Measurements from ENCODE around the gene ADAM23. TPM values are rescaled to one million over a fixed set of nuclear protein-coding genes. Genes with fewer than 3 reads are reported as not detected.

ADAM23 gene
- total and polyA plus RNA-seq, 2 experiments from 2014 or later = 1.8 to 4.4 TPM

DNA sequence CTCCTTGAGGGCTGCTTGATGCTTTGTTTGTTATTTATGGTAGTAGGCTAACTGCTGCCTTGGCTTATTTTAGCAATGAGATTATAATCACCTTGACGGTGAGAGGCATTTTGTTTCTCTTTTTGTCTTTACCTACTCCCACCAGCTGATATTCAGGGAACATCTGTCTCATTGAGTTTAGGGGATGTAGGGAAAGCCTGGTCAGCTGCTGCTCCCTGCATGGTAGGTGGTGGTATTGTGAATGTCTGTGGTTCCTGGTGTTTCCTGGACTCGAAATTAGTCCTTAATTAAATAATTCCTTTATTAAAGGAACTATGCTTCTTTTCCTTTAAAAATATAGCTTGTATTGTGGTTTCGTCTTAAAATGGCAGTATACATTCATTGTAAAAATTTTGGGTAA, 77.8 kb downstream of the ADAM23 start:
- in situ Hi-C loops (cut with MboI) = no loop called here
- H2AFZ ChIP-seq = no peak overlapping the region
- no peak overlapping the region for H3K4me3 ChIP-seq
- TF ChIP-seq EZH2phosphoT487 (IDR thresholded peaks at IDR 0.05; ENCODE audit: insufficient read depth, low read depth) (no peak), EZH2 (IDR thresholded peaks at IDR 0.05; ENCODE audit: insufficient read depth, poor library complexity, severe bottlenecking) (no peak)
- H3K9ac ChIP-seq = no peak overlapping the region
- no peaks in the 10 kb centered on the region for H4K20me1 ChIP-seq (ENCODE audit: insufficient read depth)
- H3K27me3 ChIP-seq (replicated peaks; ENCODE audit: insufficient read depth) = no peaks in the 10 kb centered on the region
- H3K9me3 ChIP-seq (ENCODE audit: low read depth) = no peaks in the 10 kb centered on the region
- H3K9me2 ChIP-seq (ENCODE audit: insufficient read depth) = no peaks in the 10 kb centered on the region
- no peak overlapping the region for H3K4me2 ChIP-seq (ENCODE audit: unreplicated experiment)
- no peaks in the 10 kb centered on the region for H3K36me3 ChIP-seq (ENCODE audit: low read depth)
- H3K4me1 ChIP-seq (ENCODE audit: insufficient read depth) = no peaks in the 10 kb centered on the region
- H3K79me2 ChIP-seq (ENCODE audit: insufficient read depth) = no peaks in the 10 kb centered on the region
- no peak overlapping the region for H3K27ac ChIP-seq
- no peak for DNase-seq
- WGBS, 2 experiments (ENCODE audit: low coverage in 1 of 2, low lambda C conversion rate in 2 of 2, missing lambda C conversion rate in 2 of 2) = 56 to 66% methylated on average over 3 of the region's 3 CpGs
- no peaks in the 10 kb centered on the region for H3F3A ChIP-seq (ENCODE audit: insufficient read depth)

DNA sequence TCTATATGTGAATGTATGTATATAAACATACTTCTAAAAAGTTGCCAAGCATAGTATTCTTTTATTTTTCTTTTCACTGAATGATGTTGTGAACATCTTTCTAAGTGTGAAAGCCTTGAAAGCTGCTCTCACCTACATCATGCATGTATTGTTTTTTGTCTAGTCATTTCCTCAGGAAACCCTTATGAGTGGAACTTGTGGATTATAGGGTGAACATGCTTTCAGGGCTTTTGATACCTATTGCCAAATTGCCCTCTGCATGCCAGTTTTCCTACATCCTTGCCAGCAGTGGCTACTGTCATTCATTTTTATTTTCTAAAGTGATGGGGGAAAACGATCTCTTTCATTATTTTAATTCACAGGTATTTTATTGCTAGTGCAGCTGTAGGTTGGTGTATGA, 78.3 kb downstream of the ADAM23 start:
- no peaks in the 10 kb centered on the region for H3K4me1 ChIP-seq (ENCODE audit: insufficient read depth)
- H3K79me2 ChIP-seq (ENCODE audit: insufficient read depth) = no peaks in the 10 kb centered on the region
- in situ Hi-C loops (cut with MboI) = no loop called here
- no peaks in the 10 kb centered on the region for H3K36me3 ChIP-seq (ENCODE audit: low read depth)
- no peaks in the 10 kb centered on the region for H3K9me2 ChIP-seq (ENCODE audit: insufficient read depth)
- no peak overlapping the region for H3K4me2 ChIP-seq (ENCODE audit: unreplicated experiment)
- no peak for DNase-seq
- no peak overlapping the region for H2AFZ ChIP-seq
- TF ChIP-seq EZH2phosphoT487 (IDR thresholded peaks at IDR 0.05; ENCODE audit: insufficient read depth, low read depth) (no peak), EZH2 (IDR thresholded peaks at IDR 0.05; ENCODE audit: insufficient read depth, poor library complexity, severe bottlenecking) (no peak)
- H3K9ac ChIP-seq = no peak overlapping the region
- no peaks in the 10 kb centered on the region for H4K20me1 ChIP-seq (ENCODE audit: insufficient read depth)
- H3K4me3 ChIP-seq = no peak overlapping the region
- H3K27me3 ChIP-seq (replicated peaks; ENCODE audit: insufficient read depth) = no peaks in the 10 kb centered on the region
- H3F3A ChIP-seq (ENCODE audit: insufficient read depth) = no peaks in the 10 kb centered on the region
- H3K27ac ChIP-seq = no peak overlapping the region
- no peaks in the 10 kb centered on the region for H3K9me3 ChIP-seq (ENCODE audit: low read depth)
- 54 to 58% methylated on average over 1 of the region's 1 CpG for WGBS, 2 experiments (ENCODE audit: low coverage in 1 of 2, low lambda C conversion rate in 2 of 2, missing lambda C conversion rate in 2 of 2)

DNA sequence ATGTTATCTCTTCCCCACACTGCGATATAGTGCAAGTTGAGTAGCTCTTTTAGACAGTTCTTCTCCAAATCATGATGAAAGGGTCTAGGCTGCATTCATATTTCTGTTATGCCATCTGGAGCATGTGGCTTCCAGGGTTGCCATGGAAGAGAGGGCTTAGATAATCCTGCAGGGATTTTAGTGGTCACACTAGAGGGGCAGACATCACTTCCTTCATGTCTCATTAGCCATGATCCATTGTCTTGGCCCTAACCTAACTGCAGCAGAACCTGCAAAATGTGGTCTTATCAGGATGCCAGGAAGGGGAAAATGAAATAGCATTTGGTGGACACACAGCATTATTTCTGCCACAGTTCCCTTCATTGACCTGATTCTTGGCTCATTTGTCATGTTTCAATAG, 83.1 kb downstream of the ADAM23 start:
- H3K9ac ChIP-seq = no peak overlapping the region
- WGBS, 2 experiments (ENCODE audit: low coverage in 1 of 2, low lambda C conversion rate in 2 of 2, missing lambda C conversion rate in 2 of 2) = 91 to 94% methylated on average over 1 of the region's 1 CpG
- no peaks in the 10 kb centered on the region for H3F3A ChIP-seq (ENCODE audit: insufficient read depth)
- H3K4me2 ChIP-seq (ENCODE audit: unreplicated experiment) = no peak overlapping the region
- H4K20me1 ChIP-seq (ENCODE audit: insufficient read depth) = no peaks in the 10 kb centered on the region
- no peak overlapping the region for H3K27ac ChIP-seq
- H3K4me3 ChIP-seq = no peak overlapping the region
- no peaks in the 10 kb centered on the region for H3K9me2 ChIP-seq (ENCODE audit: insufficient read depth)
- in situ Hi-C loops (cut with MboI) = no loop called here
- no peaks in the 10 kb centered on the region for H3K27me3 ChIP-seq (replicated peaks; ENCODE audit: insufficient read depth)
- TF ChIP-seq EZH2 (IDR thresholded peaks at IDR 0.05; ENCODE audit: insufficient read depth, poor library complexity, severe bottlenecking) (no peak), EZH2phosphoT487 (IDR thresholded peaks at IDR 0.05; ENCODE audit: insufficient read depth, low read depth) (no peak)
- H3K79me2 ChIP-seq (ENCODE audit: insufficient read depth) = no peaks in the 10 kb centered on the region
- no peaks in the 10 kb centered on the region for H3K9me3 ChIP-seq (ENCODE audit: low read depth)
- no peak overlapping the region for H2AFZ ChIP-seq
- H3K36me3 ChIP-seq (ENCODE audit: low read depth) = no peaks in the 10 kb centered on the region
- H3K4me1 ChIP-seq (ENCODE audit: insufficient read depth) = no peaks in the 10 kb centered on the region
- DNase-seq = no peak

DNA sequence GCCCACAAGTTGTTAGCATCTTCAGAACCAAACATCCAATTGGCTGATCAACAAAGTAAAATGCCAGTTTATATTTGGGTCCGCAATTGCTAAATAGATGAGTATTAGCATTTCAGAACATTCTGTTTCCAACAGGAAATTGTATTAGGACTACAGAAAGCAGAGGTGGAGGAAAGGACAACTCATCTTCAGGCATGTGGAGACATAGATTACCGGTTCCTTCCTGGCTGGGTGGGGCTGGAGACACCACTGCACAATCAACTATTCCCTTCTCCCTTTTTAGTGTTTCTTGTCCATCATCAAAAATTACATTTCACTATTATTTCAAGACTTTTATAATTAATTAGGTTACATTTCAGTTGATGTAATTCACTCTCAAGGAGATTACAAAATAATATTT, 83.8 kb downstream of the ADAM23 start:
- H3K27ac ChIP-seq = no peak overlapping the region
- H3K9me3 ChIP-seq (ENCODE audit: low read depth) = no peaks in the 10 kb centered on the region
- H3K9ac ChIP-seq = no peak overlapping the region
- WGBS, 2 experiments (ENCODE audit: low coverage in 1 of 2, low lambda C conversion rate in 2 of 2, missing lambda C conversion rate in 2 of 2) = 89 to 95% methylated on average over 2 of the region's 2 CpGs
- no peaks in the 10 kb centered on the region for H3K79me2 ChIP-seq (ENCODE audit: insufficient read depth)
- H2AFZ ChIP-seq = no peak overlapping the region
- H3K4me1 ChIP-seq (ENCODE audit: insufficient read depth) = no peaks in the 10 kb centered on the region
- no peaks in the 10 kb centered on the region for H3F3A ChIP-seq (ENCODE audit: insufficient read depth)
- H3K27me3 ChIP-seq (replicated peaks; ENCODE audit: insufficient read depth) = no peaks in the 10 kb centered on the region
- no peaks in the 10 kb centered on the region for H3K9me2 ChIP-seq (ENCODE audit: insufficient read depth)
- H3K4me3 ChIP-seq = no peak overlapping the region
- no peak overlapping the region for H3K4me2 ChIP-seq (ENCODE audit: unreplicated experiment)
- H3K36me3 ChIP-seq (ENCODE audit: low read depth) = no peaks in the 10 kb centered on the region
- DNase-seq = no peak
- no peaks in the 10 kb centered on the region for H4K20me1 ChIP-seq (ENCODE audit: insufficient read depth)
- no peak for TF ChIP-seq EZH2phosphoT487 (IDR thresholded peaks at IDR 0.05; ENCODE audit: insufficient read depth, low read depth)
- in situ Hi-C loops (cut with MboI) = no loop called here

DNA sequence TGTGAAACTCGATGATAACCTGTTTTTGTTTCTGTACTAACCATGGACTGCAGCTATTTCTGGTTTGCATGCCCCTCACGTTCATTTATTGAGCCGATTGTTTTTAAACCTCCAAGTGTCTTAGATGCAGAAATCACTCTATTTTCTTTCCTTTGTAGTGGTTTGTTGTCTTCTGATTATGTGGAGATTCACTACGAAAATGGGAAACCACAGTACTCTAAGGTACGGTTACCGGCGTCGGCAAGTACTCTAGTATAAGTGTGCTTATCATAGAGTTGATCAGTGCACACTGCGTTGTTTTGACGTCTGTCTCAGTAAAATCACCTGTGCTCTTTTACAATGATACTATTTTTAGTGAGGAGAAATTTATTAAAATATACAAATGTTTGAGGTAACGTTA, 87.4 kb downstream of the ADAM23 start:
- Histone ChIP-seq H3K36me3 (ENCODE audit: low read depth) (no peaks in the 10 kb centered on the region), H3K9me3 (ENCODE audit: low read depth) (no peaks in the 10 kb centered on the region), H3F3A (ENCODE audit: insufficient read depth) (no peaks in the 10 kb centered on the region), H3K4me2 (ENCODE audit: unreplicated experiment) (no peak overlapping the region), H3K4me3 (no peak overlapping the region), H2AFZ (no peak overlapping the region), H3K79me2 (ENCODE audit: insufficient read depth) (no peaks in the 10 kb centered on the region), H3K9ac (no peak overlapping the region), H3K4me1 (ENCODE audit: insufficient read depth) (no peaks in the 10 kb centered on the region), H3K27me3 (replicated peaks; ENCODE audit: insufficient read depth) (no peaks in the 10 kb centered on the region), H3K27ac (no peak overlapping the region), H3K9me2 (ENCODE audit: insufficient read depth) (no peaks in the 10 kb centered on the region), H4K20me1 (ENCODE audit: insufficient read depth) (no peaks in the 10 kb centered on the region)
- in situ Hi-C loops (cut with MboI) = no loop called here
- no peak for DNase-seq
- 89 to 90% methylated on average over 11 of the region's 11 CpGs for WGBS, 2 experiments (ENCODE audit: low coverage in 1 of 2, low lambda C conversion rate in 2 of 2, missing lambda C conversion rate in 2 of 2)
- no peak for TF ChIP-seq EZH2 (IDR thresholded peaks at IDR 0.05; ENCODE audit: insufficient read depth, poor library complexity, severe bottlenecking)
- TF ChIP-seq EZH2phosphoT487 (IDR thresholded peaks at IDR 0.05; ENCODE audit: insufficient read depth, low read depth) = no peak
